ENCODE data around the gene GRIK4. TPM values are rescaled to one million over a fixed set of nuclear protein-coding genes. Genes with fewer than 3 reads are reported as not detected.

The GRIK4 gene
- total and polyA plus RNA-seq, 2 experiments from 2014 or later: not detected

GRCh38 chr11:120738516-120739046 is 227.0 kb downstream of the GRIK4 start:
- no peak overlapping the region for H3K27ac ChIP-seq
- no peaks in the 10 kb centered on the region for H3K9me3 ChIP-seq (ENCODE audit: low read depth)
- TF ChIP-seq EZH2 (IDR thresholded peaks at IDR 0.05; ENCODE audit: insufficient read depth, poor library complexity, severe bottlenecking): no peak
- no peak for TF ChIP-seq EZH2phosphoT487 (IDR thresholded peaks at IDR 0.05; ENCODE audit: insufficient read depth, low read depth)
- H4K20me1 ChIP-seq (ENCODE audit: insufficient read depth): no peaks in the 10 kb centered on the region
- no peak overlapping the region for H3K4me2 ChIP-seq (ENCODE audit: unreplicated experiment)
- H3K79me2 ChIP-seq (ENCODE audit: insufficient read depth): no peaks in the 10 kb centered on the region
- no peak overlapping the region for H2AFZ ChIP-seq
- H3K9ac ChIP-seq: no peak overlapping the region
- peaks cover 9% of the 10 kb centered on the region for H3K27me3 ChIP-seq (replicated peaks; ENCODE audit: insufficient read depth)
- H3K36me3 ChIP-seq (ENCODE audit: low read depth): no peaks in the 10 kb centered on the region
- no peaks in the 10 kb centered on the region for H3F3A ChIP-seq (ENCODE audit: insufficient read depth)
- no peak overlapping the region for H3K4me3 ChIP-seq
- no peaks in the 10 kb centered on the region for H3K9me2 ChIP-seq (ENCODE audit: insufficient read depth)
- 45 to 46% methylated on average over 10 of the region's 10 CpGs for WGBS, 2 experiments (ENCODE audit: low coverage in 1 of 2, low lambda C conversion rate in 2 of 2, missing lambda C conversion rate in 2 of 2)
- no peak for DNase-seq
- H3K4me1 ChIP-seq (ENCODE audit: insufficient read depth): no peaks in the 10 kb centered on the region
- in situ Hi-C loops (cut with MboI): no loop called here

- 20 to 34% methylated on average over 3 of the region's 3 CpGs for WGBS, 2 experiments (ENCODE audit: low coverage in 1 of 2, low lambda C conversion rate in 2 of 2, missing lambda C conversion rate in 2 of 2)
- Histone ChIP-seq H3F3A (ENCODE audit: insufficient read depth) (no peaks in the 10 kb centered on the region), H3K36me3 (ENCODE audit: low read depth) (no peaks in the 10 kb centered on the region), H3K79me2 (ENCODE audit: insufficient read depth) (no peaks in the 10 kb centered on the region), H4K20me1 (ENCODE audit: insufficient read depth) (no peaks in the 10 kb centered on the region), H3K4me1 (ENCODE audit: insufficient read depth) (no peaks in the 10 kb centered on the region), H3K9ac (no peak overlapping the region), H2AFZ (no peak overlapping the region), H3K9me2 (ENCODE audit: insufficient read depth) (no peaks in the 10 kb centered on the region), H3K27ac (no peak overlapping the region), H3K4me3 (no peak overlapping the region), H3K4me2 (ENCODE audit: unreplicated experiment) (no peak overlapping the region), H3K27me3 (replicated peaks; ENCODE audit: insufficient read depth) (peaks cover under 1% of the 10 kb centered on the region; the same call in 1 of the 2 replicates), H3K9me3 (ENCODE audit: low read depth) (no peaks in the 10 kb centered on the region)
- no peak for DNase-seq
- TF ChIP-seq EZH2phosphoT487 (IDR thresholded peaks at IDR 0.05; ENCODE audit: insufficient read depth, low read depth) (no peak), EZH2 (IDR thresholded peaks at IDR 0.05; ENCODE audit: insufficient read depth, poor library complexity, severe bottlenecking) (no peak)
- in situ Hi-C loops (cut with MboI): no loop called here
Measured at GRCh38 chr11:120739780-120740179, 228.2 kb downstream of the GRIK4 start.

GRCh38 chr11:120740380-120740779 is 228.8 kb downstream of the GRIK4 start:
- no peak overlapping the region for H3K27ac ChIP-seq
- TF ChIP-seq EZH2phosphoT487 (IDR thresholded peaks at IDR 0.05; ENCODE audit: insufficient read depth, low read depth) (no peak), EZH2 (IDR thresholded peaks at IDR 0.05; ENCODE audit: insufficient read depth, poor library complexity, severe bottlenecking) (no peak)
- no peaks in the 10 kb centered on the region for H3F3A ChIP-seq (ENCODE audit: insufficient read depth)
- H3K9ac ChIP-seq: no peak overlapping the region
- H4K20me1 ChIP-seq (ENCODE audit: insufficient read depth): no peaks in the 10 kb centered on the region
- H3K4me3 ChIP-seq: no peak overlapping the region
- H3K4me1 ChIP-seq (ENCODE audit: insufficient read depth): no peaks in the 10 kb centered on the region
- DNase-seq: no peak
- no peaks in the 10 kb centered on the region for H3K9me3 ChIP-seq (ENCODE audit: low read depth)
- H3K27me3 ChIP-seq (replicated peaks; ENCODE audit: insufficient read depth): no peaks in the 10 kb centered on the region; the same call in 1 of the 2 replicates
- H3K36me3 ChIP-seq (ENCODE audit: low read depth): no peaks in the 10 kb centered on the region
- H2AFZ ChIP-seq: no peak overlapping the region
- H3K9me2 ChIP-seq (ENCODE audit: insufficient read depth): no peaks in the 10 kb centered on the region
- H3K4me2 ChIP-seq (ENCODE audit: unreplicated experiment): no peak overlapping the region
- WGBS, 2 experiments (ENCODE audit: low coverage in 1 of 2, low lambda C conversion rate in 2 of 2, missing lambda C conversion rate in 2 of 2): 31 to 38% methylated on average over 3 of the region's 3 CpGs
- in situ Hi-C loops (cut with MboI): no loop called here
- H3K79me2 ChIP-seq (ENCODE audit: insufficient read depth): no peaks in the 10 kb centered on the region

GRCh38 chr11:120744016-120744994 is 232.8 kb downstream of the GRIK4 start:
- H3K27ac ChIP-seq: no peak overlapping the region
- no peak overlapping the region for H3K4me2 ChIP-seq (ENCODE audit: unreplicated experiment)
- no peak for DNase-seq
- 39 to 40% methylated on average over 14 of the region's 14 CpGs for WGBS, 2 experiments (ENCODE audit: low coverage in 1 of 2, low lambda C conversion rate in 2 of 2, missing lambda C conversion rate in 2 of 2)
- no peaks in the 10 kb centered on the region for H3F3A ChIP-seq (ENCODE audit: insufficient read depth)
- in situ Hi-C loops (cut with MboI): no loop called here
- H2AFZ ChIP-seq: no peak overlapping the region
- no peak overlapping the region for H3K4me3 ChIP-seq
- no peaks in the 10 kb centered on the region for H4K20me1 ChIP-seq (ENCODE audit: insufficient read depth)
- H3K79me2 ChIP-seq (ENCODE audit: insufficient read depth): no peaks in the 10 kb centered on the region
- H3K9me3 ChIP-seq (ENCODE audit: low read depth): no peaks in the 10 kb centered on the region
- H3K9ac ChIP-seq: no peak overlapping the region
- H3K9me2 ChIP-seq (ENCODE audit: insufficient read depth): no peaks in the 10 kb centered on the region
- H3K36me3 ChIP-seq (ENCODE audit: low read depth): no peaks in the 10 kb centered on the region
- peaks cover 3% of the 10 kb centered on the region; the same call in 1 of the 2 replicates for H3K27me3 ChIP-seq (replicated peaks; ENCODE audit: insufficient read depth)
- no peaks in the 10 kb centered on the region for H3K4me1 ChIP-seq (ENCODE audit: insufficient read depth)
- TF ChIP-seq EZH2 (IDR thresholded peaks at IDR 0.05; ENCODE audit: insufficient read depth, poor library complexity, severe bottlenecking): no peak
